GM12864 (cell line): ENCODE results near the gene ELMO3.

Source experiments
- DNase-seq: peaks from one replicate; pipeline ENCODE4 v3.0.0-alpha.2; 2011; ENCODE audit warnings: low read depth
- H3K4me3 ChIP-seq: 2 replicates; pipeline ENCODE4 v1.5.1; 2011; ENCODE audit warnings: mild to moderate bottlenecking, low read depth, low read length, control low read depth
- CTCF ChIP-seq: IDR thresholded peaks from 2 replicates; pipeline ENCODE4 v1.5.1; 2011; ENCODE audit warnings: low read depth, mild to moderate bottlenecking, moderate library complexity, low read length, control low read depth, inconsistent platforms; ENCODE audit errors: missing control alignments

ELMO3 gene

GRCh38 chr16:67154578-67155294, 44.2 kb upstream of the ELMO3 start:
- DNase-seq, result no peak
- H3K4me3 ChIP-seq, result no peak overlapping the region; the same call in 1 of the 2 replicates

GRCh38 chr16:67155295-67156142, 43.4 kb upstream of the ELMO3 start:
- peak; percentile 96 for TF ChIP-seq CTCF
- no peak for DNase-seq
- H3K4me3 ChIP-seq, result no peak overlapping the region; the same call in 1 of the 2 replicates

More at GRCh38 chr16:67154578-67155294, 44.2 kb upstream of the ELMO3 start:
- no peak for TF ChIP-seq CTCF

- TF ChIP-seq CTCF, result no peak
- H3K4me3 ChIP-seq, result no peak overlapping the region
- no peak for DNase-seq
Observed at GRCh38 chr16:67156143-67156844, 42.6 kb upstream of the ELMO3 start.

- no peak overlapping the region for H3K4me3 ChIP-seq
- no peak for TF ChIP-seq CTCF
- DNase-seq, result no peak
Observed at GRCh38 chr16:67157106-67157748, 41.7 kb upstream of the ELMO3 start.

- no peak for DNase-seq
- TF ChIP-seq CTCF, result no peak
- peak overlapping the region; percentile 94; the same call in 1 of the 2 replicates for H3K4me3 ChIP-seq
Observed at GRCh38 chr16:67157892-67158635, 40.9 kb upstream of the ELMO3 start.
